Progenitor cell of endocrine pancreas (in vitro differentiated cells): ENCODE measurements around the gene SSBP2. TPM values are rescaled to one million over a fixed set of nuclear protein-coding genes. Genes with fewer than 3 reads are reported as not detected.

ENCODE experiments used
- DNase-seq: peaks from one replicate; pipeline ENCODE4 v3.0.0; 2021; ENCODE audit warnings: low spot score; ENCODE audit not compliant: unreplicated experiment
- H3K27ac Mint-ChIP-seq: 2 replicates; pipeline ENCODE4 v1.8.0; 2021; ENCODE audit warnings: mild to moderate bottlenecking, moderate library complexity, mixed read lengths
- H3K27me3 Mint-ChIP-seq: 2 replicates; pipeline ENCODE4 v1.8.0; 2021; ENCODE audit warnings: mixed read lengths
- H3K36me3 Mint-ChIP-seq: 2 replicates; pipeline ENCODE4 v1.8.0; 2022; ENCODE audit warnings: mixed read lengths; ENCODE audit not compliant: insufficient read depth
- H3K4me1 Mint-ChIP-seq: 2 replicates; pipeline ENCODE4 v1.8.0; 2021; ENCODE audit warnings: low read depth, mixed read lengths
- H3K4me3 Mint-ChIP-seq: 2 replicates; pipeline ENCODE4 v1.8.0; 2021; ENCODE audit warnings: low read depth, mild to moderate bottlenecking, moderate library complexity, mixed read lengths
- H3K9me3 Mint-ChIP-seq: 2 replicates; pipeline ENCODE4 v1.8.0; 2021; ENCODE audit warnings: low read depth, mixed read lengths
- total RNA-seq: library from RNA; stranded (reverse); gene quantifications from 2 replicates; pipeline ENCODE4 v1.2.1, GENCODE V29; 2021
- TF ChIP-seq, protein P1 (sequence below): fragments of 200-600 bp; sonication (generic); IDR thresholded peaks from one replicate; pipeline ENCODE4 v1.5.0; 2021; ENCODE audit warnings: antibody characterized with exemption, mild to moderate bottlenecking; ENCODE audit not compliant: unreplicated experiment

SSBP2 gene
- total RNA-seq, 1 donor from 2014 or later, result 66.6 TPM

DNA sequence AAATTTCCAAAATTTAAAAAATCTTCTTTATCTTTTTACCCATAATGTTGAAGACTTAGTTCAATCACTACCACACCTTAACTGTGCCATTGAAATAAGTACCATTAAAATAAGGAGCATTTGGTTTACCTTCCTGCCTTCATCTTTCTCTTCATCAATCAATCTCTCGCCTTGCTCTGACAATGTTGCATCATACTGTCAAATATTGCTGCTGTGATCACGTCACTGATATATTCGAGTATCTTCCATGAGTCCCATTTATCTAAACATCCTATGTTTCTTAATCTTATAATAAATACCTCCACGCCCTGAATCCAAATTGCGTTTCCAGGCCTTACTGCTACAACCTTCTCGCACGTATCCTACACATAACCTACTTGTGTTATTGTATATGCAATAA is 201.8 kb downstream of the SSBP2 start:
- Mint-ChIP-seq H3K27me3 (no peaks in the 10 kb centered on the region), H3K36me3 (peaks cover 9% of the 10 kb centered on the region)
- TF ChIP-seq, protein P1, sequence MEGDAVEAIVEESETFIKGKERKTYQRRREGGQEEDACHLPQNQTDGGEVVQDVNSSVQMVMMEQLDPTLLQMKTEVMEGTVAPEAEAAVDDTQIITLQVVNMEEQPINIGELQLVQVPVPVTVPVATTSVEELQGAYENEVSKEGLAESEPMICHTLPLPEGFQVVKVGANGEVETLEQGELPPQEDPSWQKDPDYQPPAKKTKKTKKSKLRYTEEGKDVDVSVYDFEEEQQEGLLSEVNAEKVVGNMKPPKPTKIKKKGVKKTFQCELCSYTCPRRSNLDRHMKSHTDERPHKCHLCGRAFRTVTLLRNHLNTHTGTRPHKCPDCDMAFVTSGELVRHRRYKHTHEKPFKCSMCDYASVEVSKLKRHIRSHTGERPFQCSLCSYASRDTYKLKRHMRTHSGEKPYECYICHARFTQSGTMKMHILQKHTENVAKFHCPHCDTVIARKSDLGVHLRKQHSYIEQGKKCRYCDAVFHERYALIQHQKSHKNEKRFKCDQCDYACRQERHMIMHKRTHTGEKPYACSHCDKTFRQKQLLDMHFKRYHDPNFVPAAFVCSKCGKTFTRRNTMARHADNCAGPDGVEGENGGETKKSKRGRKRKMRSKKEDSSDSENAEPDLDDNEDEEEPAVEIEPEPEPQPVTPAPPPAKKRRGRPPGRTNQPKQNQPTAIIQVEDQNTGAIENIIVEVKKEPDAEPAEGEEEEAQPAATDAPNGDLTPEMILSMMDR, result no peak

DNA sequence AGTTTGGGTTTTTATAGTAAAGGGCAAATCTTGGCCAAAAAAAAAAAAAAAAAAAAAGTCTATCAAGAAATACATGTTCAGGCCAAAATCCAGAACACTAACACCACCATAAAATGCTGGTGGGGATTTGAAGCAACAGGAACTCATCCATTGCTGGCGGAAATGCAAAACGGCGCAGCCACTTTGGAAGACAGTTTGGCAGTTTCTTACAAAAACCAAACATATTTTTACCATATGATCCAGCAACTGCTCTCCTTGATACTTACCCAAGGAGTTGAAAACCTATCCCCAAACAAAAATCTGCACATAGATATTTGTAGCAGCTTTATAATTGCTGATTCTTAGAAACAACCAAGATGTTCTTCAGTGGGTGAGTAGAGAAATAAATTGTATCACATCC is 203.9 kb downstream of the SSBP2 start:
- Mint-ChIP-seq H3K27me3 (no peaks in the 10 kb centered on the region), H3K4me3 (no peak overlapping the region), H3K27ac (no peak overlapping the region), H3K9me3 (peaks cover 6% of the 10 kb centered on the region), H3K36me3 (peaks cover 15% of the 10 kb centered on the region), H3K4me1 (peaks cover 12% of the 10 kb centered on the region)
- DNase-seq, result no peak
- TF ChIP-seq, protein P1, result no peak

More for the DNA sequence above, 201.8 kb downstream of the SSBP2 start:
- no peak overlapping the region for H3K4me3 Mint-ChIP-seq
- no peak overlapping the region for H3K27ac Mint-ChIP-seq
- no peak for DNase-seq
- H3K9me3 Mint-ChIP-seq, result peaks cover 4% of the 10 kb centered on the region
- peaks cover 16% of the 10 kb centered on the region for H3K4me1 Mint-ChIP-seq

DNA sequence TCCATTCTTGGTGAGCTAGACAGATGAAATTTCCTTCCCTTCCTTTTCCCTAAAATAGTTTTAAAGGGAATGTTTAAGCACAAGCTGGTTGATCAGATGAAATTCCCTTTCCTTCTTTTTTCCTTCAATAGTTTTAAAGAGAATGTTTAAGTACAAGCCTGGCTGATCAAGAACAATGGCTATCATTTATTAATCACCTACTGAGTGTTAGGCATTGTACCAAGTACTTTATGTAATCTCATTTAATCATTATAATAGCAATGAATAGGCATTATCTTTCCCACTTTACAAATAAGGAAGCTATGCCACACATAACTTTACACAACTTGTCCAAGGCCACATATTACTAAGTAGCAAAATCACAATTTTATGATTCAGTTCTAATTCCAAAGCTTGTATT is 205.0 kb downstream of the SSBP2 start:
- Mint-ChIP-seq H3K9me3 (peaks cover 13% of the 10 kb centered on the region), H3K36me3 (peaks cover 18% of the 10 kb centered on the region), H3K27me3 (no peaks in the 10 kb centered on the region), H3K4me3 (no peak overlapping the region), H3K27ac (no peak overlapping the region), H3K4me1 (peaks cover 14% of the 10 kb centered on the region)
- TF ChIP-seq, protein P1, result no peak
- DNase-seq, result no peak

DNA sequence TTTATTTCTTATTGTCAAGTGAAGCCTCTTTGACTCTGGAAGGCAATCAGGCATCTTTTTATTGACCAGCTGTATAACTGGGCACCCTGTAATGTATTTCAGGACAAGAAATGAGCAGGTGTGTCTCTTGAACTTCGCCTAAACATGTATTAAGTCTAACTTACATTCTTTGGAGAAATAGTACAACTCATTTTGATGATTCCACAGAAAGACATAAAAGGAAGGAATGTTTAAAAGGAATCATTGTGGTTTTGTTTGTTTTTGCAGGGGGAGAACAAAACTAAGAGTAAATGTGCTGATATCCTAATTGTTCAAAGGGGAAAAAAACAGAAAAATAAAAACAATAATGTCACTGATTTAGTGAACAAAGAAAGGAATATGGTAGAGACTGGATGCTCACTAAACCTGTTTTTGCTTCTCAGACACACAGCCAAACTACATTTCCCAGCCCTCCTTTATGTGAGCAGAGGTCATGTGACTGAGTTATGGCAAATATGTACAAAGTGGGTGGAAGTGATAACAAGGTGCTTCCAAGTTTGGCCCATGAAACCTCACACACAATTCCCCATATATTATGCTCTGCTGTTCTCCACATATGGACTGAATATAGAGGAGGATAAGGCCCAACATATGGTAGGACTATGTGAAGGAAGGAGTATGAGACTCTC is 206.4 kb downstream of the SSBP2 start:
- H3K4me3 Mint-ChIP-seq, result no peak overlapping the region
- TF ChIP-seq, protein P1, result no peak
- no peak overlapping the region for H3K27ac Mint-ChIP-seq
- no peaks in the 10 kb centered on the region for H3K27me3 Mint-ChIP-seq
- no peak for DNase-seq
- peaks cover 16% of the 10 kb centered on the region for H3K4me1 Mint-ChIP-seq
- peaks cover 27% of the 10 kb centered on the region for H3K36me3 Mint-ChIP-seq
- peaks cover 20% of the 10 kb centered on the region for H3K9me3 Mint-ChIP-seq

DNA sequence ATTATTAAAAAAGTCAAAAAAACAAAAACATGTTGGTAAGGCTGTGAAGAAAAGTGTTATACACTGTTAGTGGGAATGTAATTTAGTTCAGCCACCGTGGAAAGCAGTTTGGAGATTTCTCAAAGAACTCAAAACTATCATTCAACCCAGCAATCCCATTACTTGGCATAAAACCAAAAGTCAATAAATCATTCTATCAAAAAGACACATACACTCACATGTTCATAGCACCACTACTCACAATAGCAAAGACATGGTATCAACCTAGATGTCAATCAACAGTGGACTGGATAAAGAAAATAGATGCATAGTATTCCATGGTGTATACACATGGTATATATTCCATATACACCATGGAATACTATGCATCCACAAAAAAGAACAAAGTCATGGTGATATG is 208.7 kb downstream of the SSBP2 start:
- H3K9me3 Mint-ChIP-seq, result peaks cover 25% of the 10 kb centered on the region
- DNase-seq, result no peak
- TF ChIP-seq, protein P1, result no peak
- H3K4me3 Mint-ChIP-seq, result no peak overlapping the region
- peaks cover 28% of the 10 kb centered on the region for H3K36me3 Mint-ChIP-seq
- H3K27ac Mint-ChIP-seq, result no peak overlapping the region
- H3K4me1 Mint-ChIP-seq, result peaks cover 16% of the 10 kb centered on the region
- no peaks in the 10 kb centered on the region for H3K27me3 Mint-ChIP-seq
